PFSK-1 (cell line): ENCODE results near the gene VASH1.

Experiments
- SIN3A ChIP-seq: IDR thresholded peaks from 2 replicates; pipeline ENCODE4 v1.6.1; 2012; ENCODE audit warnings: mild to moderate bottlenecking, low read length, moderate library complexity, borderline replicate concordance; ENCODE audit not compliant: insufficient read depth
- TAF1 ChIP-seq: IDR thresholded peaks from 2 replicates; pipeline ENCODE4 v1.6.1; 2012; ENCODE audit warnings: low read length, control low read depth, borderline replicate concordance; ENCODE audit not compliant: insufficient read depth

DNA sequence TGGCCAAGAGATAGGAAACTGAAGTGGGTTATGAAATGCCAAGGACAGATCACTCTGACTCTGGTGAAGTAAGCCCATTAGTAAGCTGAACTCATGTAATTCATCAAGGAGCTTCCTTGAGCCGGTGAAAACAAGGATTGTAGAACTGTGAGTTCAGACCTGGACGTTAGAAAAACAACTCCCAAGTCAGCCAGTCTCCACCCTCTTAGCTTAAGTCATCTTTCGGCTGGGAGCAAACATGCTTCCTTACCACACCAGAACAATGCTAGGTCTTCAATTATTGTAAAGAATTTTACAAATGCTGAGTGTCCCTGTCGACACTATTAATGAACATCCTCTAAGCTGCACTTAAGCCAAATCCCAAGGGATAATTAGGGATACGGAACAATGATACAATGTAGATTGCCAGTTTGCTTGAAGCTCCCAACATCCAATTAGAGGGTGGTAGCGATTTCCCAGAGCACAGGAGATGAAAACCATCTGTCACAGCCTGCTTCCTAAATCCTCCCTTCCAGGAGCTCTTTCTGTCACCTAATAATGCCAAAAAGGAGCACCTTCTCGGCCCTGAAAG lies 45.7 kb upstream of the VASH1 start:
- TF ChIP-seq TAF1: no peak
- TF ChIP-seq SIN3A: no peak
